Astrocyte of the spinal cord (primary cell): ENCODE measurements around the gene GNG10.
A peak's percentile ranks its signal among the peaks of the same experiment; 100 is the strongest.
"Not testable (repeated sequence)": the region's sequence is repeated elsewhere in the genome, so short reads cannot be mapped to it uniquely, and the experiment has no call there.

ENCODE experiments used
- DNase-seq: peaks from one replicate; pipeline ENCODE4 v3.0.0; 2011; ENCODE audit warnings: low read depth, low spot score
- H3K4me3 ChIP-seq: 2 replicates; pipeline ENCODE4 v1.5.1; 2011; ENCODE audit warnings: low read depth, mild to moderate bottlenecking, low read length, moderate library complexity
- in situ Hi-C: cut with HindIII; loops from 2 replicates; pipeline ENCODE4 v1.10.0; 2017; ENCODE audit warnings: low sequenced_read_pairs
- TF ChIP-seq, protein P1 (sequence below): IDR thresholded peaks from 2 replicates; pipeline ENCODE4 v1.5.1; 2012; ENCODE audit warnings: low read depth, mild to moderate bottlenecking, low read length, inconsistent platforms

The GNG10 gene

DNA sequence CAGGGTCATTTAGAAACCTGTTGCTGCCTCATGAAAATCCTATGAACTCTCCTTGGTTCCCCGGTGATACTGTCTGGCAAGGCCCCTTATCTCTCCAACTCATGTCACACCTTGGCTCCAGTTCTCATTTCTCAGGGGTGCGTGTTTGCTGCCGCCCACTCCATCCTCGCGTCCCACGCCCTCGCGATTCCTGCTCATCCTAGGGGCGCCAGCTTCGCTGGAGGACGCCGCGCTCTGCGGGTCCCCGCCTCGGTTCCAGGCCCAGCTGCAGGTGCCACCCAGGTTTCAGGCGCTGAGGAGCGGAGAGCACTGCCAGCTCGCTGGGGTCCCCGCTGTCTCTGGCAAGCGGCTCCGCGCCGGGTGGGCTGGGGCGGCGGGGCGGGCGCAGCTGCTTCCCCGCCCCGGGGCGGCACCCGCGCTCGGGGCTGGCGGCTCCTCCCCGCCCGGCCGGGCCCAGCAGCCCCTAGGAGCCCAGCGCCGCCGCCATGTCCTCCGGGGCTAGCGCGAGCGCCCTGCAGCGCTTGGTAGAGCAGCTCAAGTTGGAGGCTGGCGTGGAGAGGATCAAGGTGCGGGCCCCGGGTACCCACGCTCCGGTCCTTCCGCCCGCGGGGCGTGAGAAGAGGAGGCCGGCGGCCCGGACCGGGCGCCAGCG is at the start of gene GNG10:
GNG10 (plus strand) TSS at position 456 of the 652 bp plus-strand sequence; CDS start at position 486, 30 bp downstream.
- peak; percentile 52 for DNase-seq
- H3K4me3 ChIP-seq = peak within 1 kb of the TSS; percentile 75
- in situ Hi-C loops = no loop called here
- TF ChIP-seq, protein P1, sequence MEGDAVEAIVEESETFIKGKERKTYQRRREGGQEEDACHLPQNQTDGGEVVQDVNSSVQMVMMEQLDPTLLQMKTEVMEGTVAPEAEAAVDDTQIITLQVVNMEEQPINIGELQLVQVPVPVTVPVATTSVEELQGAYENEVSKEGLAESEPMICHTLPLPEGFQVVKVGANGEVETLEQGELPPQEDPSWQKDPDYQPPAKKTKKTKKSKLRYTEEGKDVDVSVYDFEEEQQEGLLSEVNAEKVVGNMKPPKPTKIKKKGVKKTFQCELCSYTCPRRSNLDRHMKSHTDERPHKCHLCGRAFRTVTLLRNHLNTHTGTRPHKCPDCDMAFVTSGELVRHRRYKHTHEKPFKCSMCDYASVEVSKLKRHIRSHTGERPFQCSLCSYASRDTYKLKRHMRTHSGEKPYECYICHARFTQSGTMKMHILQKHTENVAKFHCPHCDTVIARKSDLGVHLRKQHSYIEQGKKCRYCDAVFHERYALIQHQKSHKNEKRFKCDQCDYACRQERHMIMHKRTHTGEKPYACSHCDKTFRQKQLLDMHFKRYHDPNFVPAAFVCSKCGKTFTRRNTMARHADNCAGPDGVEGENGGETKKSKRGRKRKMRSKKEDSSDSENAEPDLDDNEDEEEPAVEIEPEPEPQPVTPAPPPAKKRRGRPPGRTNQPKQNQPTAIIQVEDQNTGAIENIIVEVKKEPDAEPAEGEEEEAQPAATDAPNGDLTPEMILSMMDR = no peak

DNA sequence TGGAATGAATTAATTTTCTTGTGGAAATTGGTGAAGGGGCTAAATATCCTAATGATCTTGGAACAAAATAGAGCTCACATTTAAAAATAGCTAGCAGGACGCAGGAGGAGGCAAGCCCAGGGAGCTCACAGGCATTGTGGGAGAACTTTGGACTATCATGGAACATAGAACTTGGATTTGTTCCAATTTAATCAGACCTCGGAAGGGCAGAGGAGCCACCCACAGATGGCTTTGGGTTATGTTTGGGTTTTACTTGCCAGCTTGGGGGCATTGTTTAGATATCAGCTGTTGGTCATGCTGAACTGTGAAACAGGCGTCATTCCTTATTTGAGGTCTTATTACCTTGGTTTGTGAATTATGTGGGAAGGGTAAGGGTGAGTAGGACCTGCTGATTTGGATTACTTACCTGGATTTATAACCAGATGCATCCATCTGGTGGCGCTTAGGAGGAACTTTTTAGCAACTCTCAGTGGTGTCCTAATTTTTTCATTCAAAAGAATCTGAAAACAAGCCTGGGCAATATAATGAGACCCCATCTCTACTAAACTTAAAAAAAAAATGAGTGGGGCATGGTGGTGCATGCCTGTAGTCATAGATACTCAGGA is 47.9 kb upstream of the GNG10 start:
- DNase-seq = no peak
- in situ Hi-C loops = no loop called here

DNA sequence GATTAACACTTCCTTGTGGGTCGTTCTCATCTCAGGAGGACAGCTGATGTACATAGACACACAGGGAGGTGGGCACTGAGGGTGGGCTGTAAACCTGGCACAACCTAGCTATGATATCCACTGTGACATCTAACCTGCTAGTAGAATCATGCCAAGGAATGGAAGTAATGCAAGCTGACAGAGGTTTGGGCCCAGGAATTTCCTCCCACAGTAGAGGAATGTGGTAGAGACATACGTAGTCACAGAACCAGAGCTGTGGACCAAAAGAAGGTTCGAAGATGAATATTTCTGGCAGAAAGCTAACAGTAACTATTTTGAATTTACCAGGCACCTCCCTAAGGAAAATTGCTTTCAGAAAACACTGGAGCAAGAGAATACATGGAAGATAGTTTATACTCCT is 45.5 kb upstream of the GNG10 start:
- in situ Hi-C loops = no loop called here
- H3K4me3 ChIP-seq = no peak overlapping the region
- DNase-seq = no peak
- TF ChIP-seq, protein P1 = no peak

More for the DNA sequence above, 47.9 kb upstream of the GNG10 start:
- TF ChIP-seq, protein P1 = no peak
- H3K4me3 ChIP-seq = no peak overlapping the region

DNA sequence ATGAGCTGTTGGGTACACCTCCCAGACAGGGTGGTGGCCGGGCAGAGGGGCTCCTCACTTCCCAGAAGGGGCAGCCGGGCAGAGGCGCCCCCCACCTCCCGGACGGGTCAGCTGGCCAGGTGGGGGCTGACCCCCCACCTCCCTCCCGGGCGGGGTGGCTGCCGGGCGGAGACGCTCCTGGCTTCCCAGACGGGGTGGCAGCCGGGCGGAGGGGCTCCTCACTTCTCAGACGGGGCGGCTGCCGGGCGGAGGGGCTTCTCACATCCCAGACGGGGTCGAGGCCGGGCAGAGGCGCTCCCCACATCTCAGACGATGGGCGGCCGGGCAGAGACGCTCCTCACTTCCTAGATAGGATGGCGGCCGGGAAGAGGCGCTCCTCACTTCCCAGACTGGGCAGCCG is 44.1 kb upstream of the GNG10 start:
- H3K4me3 ChIP-seq, in situ Hi-C loops, DNase-seq: not testable (repeated sequence)

DNA sequence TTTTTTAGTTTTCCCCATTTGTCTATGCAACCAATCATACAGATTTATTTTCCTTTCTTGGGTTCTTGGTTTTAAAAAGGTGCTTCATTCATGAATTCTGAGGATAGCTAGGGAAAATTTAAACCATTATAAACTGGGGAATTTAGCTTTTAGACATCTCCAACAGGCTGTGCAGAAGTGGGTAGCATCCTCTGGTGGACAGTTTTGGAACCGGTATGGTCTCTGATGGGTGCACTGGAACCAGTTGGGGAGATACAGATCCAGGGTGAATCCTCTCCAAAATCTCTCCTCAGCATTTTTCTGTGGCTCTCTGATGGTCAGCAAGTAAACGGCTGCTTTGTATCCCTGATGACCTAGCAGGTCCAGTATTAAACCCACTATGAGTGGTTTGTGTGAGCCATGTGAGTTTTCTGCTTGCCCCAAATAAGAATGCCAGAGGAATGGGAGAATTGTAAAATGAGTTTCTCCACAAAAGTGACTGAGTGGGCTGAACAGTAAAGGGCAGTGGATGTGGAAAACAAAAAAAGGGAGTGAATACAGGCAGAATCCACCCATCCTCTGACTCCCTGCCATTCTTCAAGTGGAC is 39.4 kb upstream of the GNG10 start:
- H3K4me3 ChIP-seq = no peak overlapping the region
- in situ Hi-C loops = no loop called here
- TF ChIP-seq, protein P1 = peak; percentile 98
- DNase-seq = peak; percentile 50

DNA sequence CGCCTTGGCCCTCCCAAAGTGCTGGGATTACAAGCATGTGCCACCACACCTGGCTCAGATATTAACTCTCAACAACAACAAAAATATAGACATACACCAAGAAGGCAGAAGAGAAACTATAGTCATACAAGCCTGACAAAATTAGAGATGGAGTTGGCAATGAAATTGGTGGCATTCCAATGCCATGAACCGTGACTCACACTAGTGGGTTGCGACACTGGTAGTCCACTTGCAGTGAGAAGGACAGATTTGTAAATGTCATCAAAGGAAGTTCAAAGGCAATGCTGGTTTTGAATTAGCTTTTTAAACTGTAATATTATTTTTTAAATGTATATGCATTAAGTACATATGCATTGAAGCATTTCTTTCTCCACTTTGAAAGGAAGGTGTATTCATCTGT is 38.8 kb upstream of the GNG10 start:
- DNase-seq = peak; percentile 54

More for the DNA sequence above, 38.8 kb upstream of the GNG10 start:
- in situ Hi-C loops = no loop called here
- TF ChIP-seq, protein P1 = no peak
- H3K4me3 ChIP-seq = no peak overlapping the region
